ENCODE measurements around the gene VPREB3. TPM values are rescaled to one million over a fixed set of nuclear protein-coding genes. Genes with fewer than 3 reads are reported as not detected.

VPREB3 gene
- polyA plus RNA-seq, 1 of the 3 experiments (the other 2 are of a cell fraction), result not detected

- no peak for TF ChIP-seq RFX5 (IDR thresholded peaks at IDR 0.05; ENCODE audit: low read length)
- TF ChIP-seq RXRA (IDR thresholded peaks at IDR 0.05; ENCODE audit: borderline replicate concordance, low read depth), result no peak
- no peak for TF ChIP-seq SMC3 (IDR thresholded peaks at IDR 0.05; ENCODE audit: low read depth, low read length)
- TF ChIP-seq FOXM1 (IDR thresholded peaks at IDR 0.05; ENCODE audit: low read depth), result no peak
- TF ChIP-seq, protein P1, sequence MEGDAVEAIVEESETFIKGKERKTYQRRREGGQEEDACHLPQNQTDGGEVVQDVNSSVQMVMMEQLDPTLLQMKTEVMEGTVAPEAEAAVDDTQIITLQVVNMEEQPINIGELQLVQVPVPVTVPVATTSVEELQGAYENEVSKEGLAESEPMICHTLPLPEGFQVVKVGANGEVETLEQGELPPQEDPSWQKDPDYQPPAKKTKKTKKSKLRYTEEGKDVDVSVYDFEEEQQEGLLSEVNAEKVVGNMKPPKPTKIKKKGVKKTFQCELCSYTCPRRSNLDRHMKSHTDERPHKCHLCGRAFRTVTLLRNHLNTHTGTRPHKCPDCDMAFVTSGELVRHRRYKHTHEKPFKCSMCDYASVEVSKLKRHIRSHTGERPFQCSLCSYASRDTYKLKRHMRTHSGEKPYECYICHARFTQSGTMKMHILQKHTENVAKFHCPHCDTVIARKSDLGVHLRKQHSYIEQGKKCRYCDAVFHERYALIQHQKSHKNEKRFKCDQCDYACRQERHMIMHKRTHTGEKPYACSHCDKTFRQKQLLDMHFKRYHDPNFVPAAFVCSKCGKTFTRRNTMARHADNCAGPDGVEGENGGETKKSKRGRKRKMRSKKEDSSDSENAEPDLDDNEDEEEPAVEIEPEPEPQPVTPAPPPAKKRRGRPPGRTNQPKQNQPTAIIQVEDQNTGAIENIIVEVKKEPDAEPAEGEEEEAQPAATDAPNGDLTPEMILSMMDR (IDR thresholded peaks at IDR 0.05), result no peak
- TF ChIP-seq, protein P2, sequence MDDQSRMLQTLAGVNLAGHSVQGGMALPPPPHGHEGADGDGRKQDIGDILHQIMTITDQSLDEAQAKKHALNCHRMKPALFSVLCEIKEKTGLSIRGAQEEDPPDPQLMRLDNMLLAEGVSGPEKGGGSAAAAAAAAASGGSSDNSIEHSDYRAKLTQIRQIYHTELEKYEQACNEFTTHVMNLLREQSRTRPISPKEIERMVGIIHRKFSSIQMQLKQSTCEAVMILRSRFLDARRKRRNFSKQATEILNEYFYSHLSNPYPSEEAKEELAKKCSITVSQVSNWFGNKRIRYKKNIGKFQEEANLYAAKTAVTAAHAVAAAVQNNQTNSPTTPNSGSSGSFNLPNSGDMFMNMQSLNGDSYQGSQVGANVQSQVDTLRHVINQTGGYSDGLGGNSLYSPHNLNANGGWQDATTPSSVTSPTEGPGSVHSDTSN (IDR thresholded peaks at IDR 0.05), result no peak
- TF ChIP-seq FOXJ3 (CRISPR knock-in tag; IDR thresholded peaks at IDR 0.05), result no peak
- TF ChIP-seq SIN3A (IDR thresholded peaks at IDR 0.05; ENCODE audit: borderline replicate concordance, low read depth, low read length), result no peak
- no peak for TF ChIP-seq ELF1 (IDR thresholded peaks at IDR 0.05)
- no peak for TF ChIP-seq NRF1 (IDR thresholded peaks at IDR 0.05; ENCODE audit: low read depth, low read length)
- no peak for TF ChIP-seq FOSL2 (IDR thresholded peaks at IDR 0.05; ENCODE audit: borderline replicate concordance, low read depth)
- no peak for TF ChIP-seq POLR2AphosphoS5 (IDR thresholded peaks at IDR 0.05; ENCODE audit: low read depth, low read length)
- Histone ChIP-seq H3K4me3 (ENCODE audit: low read depth in 2 of 2, low read length in 1 of 2) (no peak overlapping the region), H3K36me3 (replicated peaks in 1 of 2; ENCODE audit: control insufficient read depth in 1 of 2, insufficient read depth in 2 of 2, low read length in 1 of 2) (no peaks in the 10 kb centered on the region), H3K9me3 (no peaks in the 10 kb centered on the region), H3F3A (replicated peaks; ENCODE audit: insufficient read depth) (no peaks in the 10 kb centered on the region), H3K4me1 (ENCODE audit: control insufficient read depth in 1 of 2, insufficient read depth in 2 of 2, low read depth in 1 of 2, low read length in 1 of 2) (peaks cover 0 to 7% of the 10 kb centered on the region in 2 experiments; a peak in 2 of 4 replicates), H3K4me2 (no peak overlapping the region), H4K20me1 (ENCODE audit: insufficient read depth) (no peaks in the 10 kb centered on the region), H3K27ac (ENCODE audit: low read depth in 2 of 2, low read length in 1 of 2) (no peak overlapping the region), H3K9ac (no peak overlapping the region), H3K27me3 (ENCODE audit: insufficient read depth) (no peaks in the 10 kb centered on the region), H3K9me2 (no peaks in the 10 kb centered on the region), H3K79me2 (ENCODE audit: insufficient read depth) (no peaks in the 10 kb centered on the region), H2AFZ (ENCODE audit: low read depth) (no peak overlapping the region)
- DNase-seq, result no peak
- WGBS (ENCODE audit: low lambda C conversion rate), result 98% methylated on average over 4 of the region's 4 CpGs
- ChIA-PET POLR2A (interaction anchor here (1.0 kb wide), 1 partner anchor 9 kb away, joined by 4 read pairs; the partner anchor contains the start of gene ZNF70), CTCF (interaction anchor here (0.7 to 3.7 kb wide), 3 partner anchors 8 to 90 kb away, joined by 3 to 24 read pairs (median 3); partner anchors contain the start of gene CHCHD10)
Measured at GRCh38 chr22:23759566-23759965, 5.3 kb upstream of the VPREB3 start.

DNA sequence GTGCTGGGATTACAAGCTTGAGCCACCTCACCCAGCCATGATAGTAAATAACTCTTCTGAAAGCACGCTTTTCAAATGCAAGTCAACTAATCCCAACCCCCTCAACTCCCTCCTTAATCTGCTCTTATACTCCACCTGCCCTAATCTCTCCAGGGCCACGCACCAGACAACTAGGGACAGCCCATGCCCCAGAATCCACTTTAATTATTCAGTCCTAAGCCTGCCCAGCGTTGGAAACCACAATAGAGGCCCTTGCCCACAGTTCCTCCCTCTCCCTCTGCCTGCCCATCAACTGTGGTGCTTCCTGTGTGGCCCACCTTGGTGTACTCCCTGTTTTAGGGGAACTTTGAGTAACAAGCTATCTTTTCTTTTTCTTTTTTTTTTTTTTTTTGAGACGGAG is 2.7 kb upstream of the VPREB3 start:
- ChIA-PET POLR2A (no interaction called here), CTCF (interaction anchor here (0.6 to 3.7 kb wide), 3 partner anchors 11 to 354 kb away, joined by 3 to 24 read pairs (median 8); partner anchors contain the start of gene CHCHD10)
- 71% methylated on average over 4 of the region's 4 CpGs for WGBS (ENCODE audit: low lambda C conversion rate)
- no peaks in the 10 kb centered on the region for H3K9me3 ChIP-seq
- H3K9me2 ChIP-seq, result no peaks in the 10 kb centered on the region
- H3K27me3 ChIP-seq (ENCODE audit: insufficient read depth), result no peaks in the 10 kb centered on the region
- H3K4me3 ChIP-seq (ENCODE audit: low read depth in 2 of 2, low read length in 1 of 2), result no peak overlapping the region
- no peaks in the 10 kb centered on the region for H4K20me1 ChIP-seq (ENCODE audit: insufficient read depth)
- H2AFZ ChIP-seq (ENCODE audit: low read depth), result no peak overlapping the region
- H3K9ac ChIP-seq, result no peak overlapping the region
- no peak overlapping the region for H3K4me2 ChIP-seq
- H3K27ac ChIP-seq (ENCODE audit: low read depth in 2 of 2, low read length in 1 of 2), result no peak overlapping the region
- H3K36me3 ChIP-seq (replicated peaks in 1 of 2; ENCODE audit: control insufficient read depth in 1 of 2, insufficient read depth in 2 of 2, low read length in 1 of 2), result no peaks in the 10 kb centered on the region
- no peak for DNase-seq
- no peaks in the 10 kb centered on the region for H3K4me1 ChIP-seq (ENCODE audit: control insufficient read depth in 1 of 2, insufficient read depth in 2 of 2, low read depth in 1 of 2, low read length in 1 of 2)
- no peaks in the 10 kb centered on the region for H3F3A ChIP-seq (replicated peaks; ENCODE audit: insufficient read depth)
- no peak for TF ChIP-seq SMC3 (IDR thresholded peaks at IDR 0.05; ENCODE audit: low read depth, low read length)
- no peak for TF ChIP-seq IRF3 (IDR thresholded peaks at IDR 0.05; ENCODE audit: low read depth, low read length)
- TF ChIP-seq GABPA (IDR thresholded peaks at IDR 0.05; ENCODE audit: low read depth), result no peak
- TF ChIP-seq TAF1 (IDR thresholded peaks at IDR 0.05; ENCODE audit: borderline replicate concordance, low read depth, low read length), result no peak
- TF ChIP-seq, protein P3, sequence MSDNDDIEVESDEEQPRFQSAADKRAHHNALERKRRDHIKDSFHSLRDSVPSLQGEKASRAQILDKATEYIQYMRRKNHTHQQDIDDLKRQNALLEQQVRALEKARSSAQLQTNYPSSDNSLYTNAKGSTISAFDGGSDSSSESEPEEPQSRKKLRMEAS (IDR thresholded peaks at IDR 0.05; ENCODE audit: low read depth), result no peak
- no peak for TF ChIP-seq TEAD4 (IDR thresholded peaks at IDR 0.05; ENCODE audit: borderline replicate concordance, insufficient read depth)
- no peak for TF ChIP-seq ELF1 (IDR thresholded peaks at IDR 0.05)
- no peak for TF ChIP-seq NFIC (IDR thresholded peaks at IDR 0.05; ENCODE audit: borderline replicate concordance)
- TF ChIP-seq, protein P4, sequence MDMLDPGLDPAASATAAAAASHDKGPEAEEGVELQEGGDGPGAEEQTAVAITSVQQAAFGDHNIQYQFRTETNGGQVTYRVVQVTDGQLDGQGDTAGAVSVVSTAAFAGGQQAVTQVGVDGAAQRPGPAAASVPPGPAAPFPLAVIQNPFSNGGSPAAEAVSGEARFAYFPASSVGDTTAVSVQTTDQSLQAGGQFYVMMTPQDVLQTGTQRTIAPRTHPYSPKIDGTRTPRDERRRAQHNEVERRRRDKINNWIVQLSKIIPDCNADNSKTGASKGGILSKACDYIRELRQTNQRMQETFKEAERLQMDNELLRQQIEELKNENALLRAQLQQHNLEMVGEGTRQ (IDR thresholded peaks at IDR 0.05; ENCODE audit: borderline replicate concordance, low read depth, low read length), result no peak
- TF ChIP-seq RXRA (IDR thresholded peaks at IDR 0.05; ENCODE audit: borderline replicate concordance, low read depth), result no peak
- TF ChIP-seq YY1 (IDR thresholded peaks at IDR 0.05; ENCODE audit: low read depth), result no peak
- no peak for TF ChIP-seq FOXJ3 (CRISPR knock-in tag; IDR thresholded peaks at IDR 0.05)
- no peak for TF ChIP-seq RFX5 (IDR thresholded peaks at IDR 0.05; ENCODE audit: low read length)
- TF ChIP-seq NRF1 (IDR thresholded peaks at IDR 0.05; ENCODE audit: low read depth, low read length), result no peak
- no peak for TF ChIP-seq GATA2 (CRISPR knock-in tag; IDR thresholded peaks at IDR 0.05)
- TF ChIP-seq RCOR1 (IDR thresholded peaks at IDR 0.05; ENCODE audit: low read length), result no peak
- no peaks in the 10 kb centered on the region for H3K79me2 ChIP-seq (ENCODE audit: insufficient read depth)
